Keratinocyte (primary cell): Measurements from ENCODE around the gene KANTR. TPM values are rescaled to one million over a fixed set of nuclear protein-coding genes. Genes with fewer than 3 reads are reported as not detected.

Source experiments
- DNase-seq: peaks from one replicate; pipeline ENCODE4 v3.0.0-alpha.2; 2011; ENCODE audit warnings: low read depth, missing footprints, low spot score
- FAIRE-seq: peaks from 2 replicates; lab custom pipeline; 2011; peaks lifted over from hg19 to GRCh38; lab: Jason Lieb, UNC
- H2AFZ ChIP-seq: 2 replicates; pipeline ENCODE4 v1.6.0; 2012; ENCODE audit warnings: low read length, control low read depth, inconsistent platforms; ENCODE audit not compliant: control insufficient read depth
- H3K27ac ChIP-seq: 2 replicates; pipeline ENCODE4 v1.5.1; 2011; ENCODE audit warnings: low read length; ENCODE audit not compliant: control insufficient read depth, insufficient read depth
- H3K27me3 ChIP-seq: 3 replicates; pipeline ENCODE4 v1.6.0; 2011; ENCODE audit warnings: low read length; ENCODE audit not compliant: control insufficient read depth, insufficient read depth; ENCODE audit errors: extremely low read depth
- H3K36me3 ChIP-seq, 2 experiments: 2 replicates in 1 of 2; 3 replicates in 1 of 2; pipeline ENCODE4 v1.5.1; 2011; ENCODE audit warnings: low read length in 2 of 2, mild to moderate bottlenecking in 1 of 2; ENCODE audit not compliant: control insufficient read depth in 2 of 2, insufficient read depth in 2 of 2; ENCODE audit errors: extremely low read depth in 1 of 2
- H3K4me1 ChIP-seq: 3 replicates; pipeline ENCODE4 v1.5.1; 2011; ENCODE audit warnings: low read length; ENCODE audit not compliant: control insufficient read depth, insufficient read depth; ENCODE audit errors: extremely low read depth
- H3K4me2 ChIP-seq: 3 replicates; pipeline ENCODE4 v1.6.0; 2011; ENCODE audit warnings: low read depth, low read length; ENCODE audit not compliant: control insufficient read depth, insufficient read depth; ENCODE audit errors: extremely low read depth
- H3K4me3 ChIP-seq, 3 experiments: fragments of 200-600 bp in 1 of 3; sonication (generic) in 1 of 3; 2 replicates in 2 of 3; 3 replicates in 1 of 3; pipeline ENCODE4 v1.5.1; 2011 to 2016; ENCODE audit warnings: low read length in 3 of 3, mild to moderate bottlenecking in 3 of 3, control low read depth in 2 of 3, inconsistent platforms in 1 of 3, low read depth in 1 of 3, mixed read lengths in 1 of 3, mixed run types in 1 of 3, moderate library complexity in 1 of 3; ENCODE audit not compliant: control insufficient read depth in 2 of 3, insufficient read depth in 2 of 3; ENCODE audit errors: extremely low read depth in 1 of 3
- H3K79me2 ChIP-seq: 2 replicates; pipeline ENCODE4 v1.6.0; 2012; ENCODE audit warnings: low read length; ENCODE audit not compliant: control insufficient read depth, insufficient read depth
- H3K9ac ChIP-seq: 3 replicates; pipeline ENCODE4 v1.6.0; 2011; ENCODE audit warnings: low read length; ENCODE audit not compliant: control insufficient read depth, insufficient read depth; ENCODE audit errors: extremely low read depth
- H3K9me1 ChIP-seq: 3 replicates; pipeline ENCODE4 v1.6.0; 2011; ENCODE audit warnings: low read length; ENCODE audit not compliant: control insufficient read depth, insufficient read depth; ENCODE audit errors: extremely low read depth
- H3K9me3 ChIP-seq: 2 replicates; pipeline ENCODE4 v1.5.1; 2012; ENCODE audit warnings: low read depth, low read length; ENCODE audit not compliant: control insufficient read depth
- H4K20me1 ChIP-seq: 3 replicates; pipeline ENCODE4 v1.6.0; 2011; ENCODE audit warnings: low read length; ENCODE audit not compliant: control insufficient read depth, insufficient read depth; ENCODE audit errors: extremely low read depth
- CTCF ChIP-seq, 3 experiments: IDR thresholded peaks in 1 of 3; conservative IDR thresholded peaks in 1 of 3; optimal IDR thresholded peaks in 1 of 3; 2 replicates in 2 of 3; 3 replicates in 1 of 3; pipeline versions ENCODE3 to v1.5.1; 2011; ENCODE audit warnings: low read length in 3 of 3, mild to moderate bottlenecking in 3 of 3, moderate library complexity in 2 of 3, control low read depth in 1 of 3, inconsistent platforms in 1 of 3; ENCODE audit not compliant: insufficient read depth in 2 of 3; ENCODE audit errors: extremely low read depth in 1 of 3
- EZH2 ChIP-seq: IDR thresholded peaks from one replicate; pipeline ENCODE4 v1.6.1; 2012; ENCODE audit warnings: inconsistent platforms, mild to moderate bottlenecking, low read length, moderate library complexity
- dilution Hi-C: fragments of 300-500 bp; cut with MboI; formaldehyde crosslinking; loops from one replicate; pipeline ENCODE4 v1.7.0; 2020; ENCODE audit warnings: low sequenced_read_pairs; ENCODE audit not compliant: extremely low pct_ligation_motif_present
- polyA plus RNA-seq, 5 experiments: library from polyadenylated mRNA; depleted of rRNA in 3 of 5; stranded (reverse) in 3 of 5; stranded (forward) in 1 of 5; unstranded in 1 of 5; fragments of >200 nt; gene quantifications; 1 replicate in 1 of 5; 2 replicates in 3 of 5; 3 replicates in 1 of 5; pipeline versions ENCODE4 v1.2.1 to v1.2.3, GENCODE V29; 2011 to 2012; ENCODE audit warnings: missing spikeins in 2 of 5, low read depth in 1 of 5, low replicate concordance in 1 of 5

KANTR gene
- polyA plus RNA-seq, 1 donor (not counting 4 experiments of a cell fraction or from before 2014, with no cell fraction given): 3.8 TPM

GRCh38 chrX:53153581-53153980 lies 59.6 kb downstream of the KANTR start:
- dilution Hi-C loops: no loop called here
- Histone ChIP-seq H3K4me1 (no peaks in the 10 kb centered on the region), H3K79me2 (no peaks in the 10 kb centered on the region), H3K27me3 (no peaks in the 10 kb centered on the region), H3K9me3 (no peaks in the 10 kb centered on the region), H2AFZ (no peak overlapping the region), H3K27ac (no peak overlapping the region), H3K36me3 (no peaks in the 10 kb centered on the region), H4K20me1 (no peaks in the 10 kb centered on the region), H3K9me1 (no peaks in the 10 kb centered on the region), H3K9ac (no peak overlapping the region), H3K4me3 (no peak overlapping the region), H3K4me2 (no peak overlapping the region)
- no peak for FAIRE-seq
- no peak for TF ChIP-seq EZH2
- no peak for DNase-seq

- H2AFZ ChIP-seq: no peak overlapping the region
- H3K79me2 ChIP-seq: no peaks in the 10 kb centered on the region
- H3K4me1 ChIP-seq: peaks cover under 1% of the 10 kb centered on the region
- dilution Hi-C loops: no loop called here
- DNase-seq: no peak
- no peaks in the 10 kb centered on the region for H3K9me3 ChIP-seq
- no peaks in the 10 kb centered on the region for H4K20me1 ChIP-seq
- TF ChIP-seq EZH2: no peak
- TF ChIP-seq CTCF (optimal IDR thresholded peaks at IDR 0.05 in 1 of 3, IDR thresholded peaks at IDR 0.05 in 1 of 3, conservative IDR thresholded peaks at IDR 0.05 in 1 of 3; ENCODE audit: extremely low read depth in 1 of 3, insufficient read depth in 2 of 3, low read length in 3 of 3): no peak
- FAIRE-seq: no peak
- H3K36me3 ChIP-seq: no peaks in the 10 kb centered on the region
- no peaks in the 10 kb centered on the region for H3K9me1 ChIP-seq
- H3K4me3 ChIP-seq: no peak overlapping the region
- no peak overlapping the region for H3K4me2 ChIP-seq
- H3K9ac ChIP-seq: no peak overlapping the region
- peaks cover 6% of the 10 kb centered on the region for H3K27me3 ChIP-seq
- no peak overlapping the region for H3K27ac ChIP-seq
Observed at GRCh38 chrX:53155512-53156206, 61.7 kb downstream of the KANTR start.

GRCh38 chrX:53156207-53156596 lies 62.3 kb downstream of the KANTR start:
- no peaks in the 10 kb centered on the region for H3K9me3 ChIP-seq
- no peak overlapping the region for H3K9ac ChIP-seq
- dilution Hi-C loops: no loop called here
- H2AFZ ChIP-seq: no peak overlapping the region
- H3K4me3 ChIP-seq: no peak overlapping the region
- peaks cover 4% of the 10 kb centered on the region for H3K4me1 ChIP-seq
- DNase-seq (no peak), FAIRE-seq (no peak)
- no peak overlapping the region for H3K4me2 ChIP-seq
- H3K27me3 ChIP-seq: peaks cover 6% of the 10 kb centered on the region
- H3K79me2 ChIP-seq: no peaks in the 10 kb centered on the region
- no peak for TF ChIP-seq CTCF (optimal IDR thresholded peaks at IDR 0.05 in 1 of 3, IDR thresholded peaks at IDR 0.05 in 1 of 3, conservative IDR thresholded peaks at IDR 0.05 in 1 of 3; ENCODE audit: extremely low read depth in 1 of 3, insufficient read depth in 2 of 3, low read length in 3 of 3)
- TF ChIP-seq EZH2: no peak
- H3K27ac ChIP-seq: no peak overlapping the region
- H3K36me3 ChIP-seq: no peaks in the 10 kb centered on the region
- no peaks in the 10 kb centered on the region for H3K9me1 ChIP-seq
- H4K20me1 ChIP-seq: no peaks in the 10 kb centered on the region
